SU-DHL-6 (cell line): ENCODE data around the gene CRHR2.

Experiments used
- H2AFZ ChIP-seq: fragments of 200-600 bp; sonication (generic); 2 replicates; pipeline ENCODE4 v1.6.1; 2014; ENCODE audit warnings: low read depth, mild to moderate bottlenecking, moderate library complexity, mixed read lengths, antibody characterized with exemption, low read length; ENCODE audit not compliant: severe bottlenecking
- H3F3A ChIP-seq: fragments of 200-600 bp; shearing (Covaris generic); 2 replicates; pipeline ENCODE4 v1.6.0; 2016; ENCODE audit warnings: antibody characterized with exemption, mild to moderate bottlenecking; ENCODE audit not compliant: insufficient read depth
- H3K27ac ChIP-seq: fragments of 200-600 bp; sonication (generic); 2 replicates; pipeline ENCODE4 v1.5.1; 2016; ENCODE audit warnings: low read depth, mild to moderate bottlenecking, low read length, moderate library complexity, mixed read lengths
- H3K27me3 ChIP-seq: fragments of 200-600 bp; sonication (generic), shearing (Covaris generic); 2 replicates; pipeline ENCODE4 v1.6.0; 2014; ENCODE audit warnings: mild to moderate bottlenecking, low read length
- H3K36me3 ChIP-seq: fragments of 200-600 bp; sonication (generic); 2 replicates; pipeline ENCODE4 v1.6.1; 2014; ENCODE audit warnings: mild to moderate bottlenecking, low read length, mixed read lengths
- H3K4me2 ChIP-seq: fragments of 300-600, 200-600 bp; shearing (Covaris generic), sonication (generic); 2 replicates; pipeline ENCODE4 v1.6.0; 2014; ENCODE audit warnings: low read length, low read depth, mild to moderate bottlenecking; ENCODE audit not compliant: poor library complexity, severe bottlenecking
- H3K4me3 ChIP-seq: fragments of 200-600 bp; sonication (generic); 2 replicates; pipeline ENCODE4 v1.5.1; 2014; ENCODE audit warnings: antibody characterized with exemption, low read length, mild to moderate bottlenecking, mixed read lengths; ENCODE audit not compliant: insufficient read depth, poor library complexity, severe bottlenecking
- H3K79me2 ChIP-seq: fragments of 200-600 bp; sonication (generic); 2 replicates; pipeline ENCODE4 v1.6.1; 2014; ENCODE audit warnings: mild to moderate bottlenecking, low read length, moderate library complexity; ENCODE audit not compliant: insufficient read depth
- H3K9ac ChIP-seq: fragments of 200-600 bp; sonication (generic); 2 replicates; pipeline ENCODE4 v1.7.0; 2014; ENCODE audit warnings: mild to moderate bottlenecking, low read length
- H3K9me2 ChIP-seq: fragments of 200-600 bp; sonication (generic); replicated peaks from 2 replicates; pipeline ENCODE4 v1.6.1; 2014; ENCODE audit warnings: low read length; ENCODE audit not compliant: insufficient read depth
- H3K9me3 ChIP-seq: fragments of 200-600 bp; sonication (generic); 2 replicates; pipeline ENCODE4 v1.6.1; 2014; ENCODE audit warnings: low read length, mixed read lengths; ENCODE audit not compliant: insufficient read depth
- H4K20me1 ChIP-seq: fragments of 200-600 bp; sonication (generic); 2 replicates; pipeline ENCODE4 v1.6.1; 2014; ENCODE audit warnings: low read depth, mild to moderate bottlenecking, antibody characterized with exemption, low read length, moderate library complexity, mixed read lengths
- EZH2phosphoT487 ChIP-seq: fragments of 200-600 bp; sonication (generic), shearing (Covaris generic); conservative IDR thresholded peaks from 2 replicates; pipeline ENCODE4 v1.6.1; 2018; ENCODE audit warnings: mild to moderate bottlenecking, antibody characterized with exemption, low read length, moderate library complexity, mixed read lengths
- TF ChIP-seq, protein P1 (sequence below): fragments of 200-600 bp; sonication (generic); IDR thresholded peaks from one replicate; pipeline ENCODE4 v1.5.1; 2017; ENCODE audit warnings: antibody characterized with exemption, mild to moderate bottlenecking, low read length, moderate library complexity; ENCODE audit not compliant: insufficient read depth, poor library complexity, severe bottlenecking

CRHR2 gene

DNA sequence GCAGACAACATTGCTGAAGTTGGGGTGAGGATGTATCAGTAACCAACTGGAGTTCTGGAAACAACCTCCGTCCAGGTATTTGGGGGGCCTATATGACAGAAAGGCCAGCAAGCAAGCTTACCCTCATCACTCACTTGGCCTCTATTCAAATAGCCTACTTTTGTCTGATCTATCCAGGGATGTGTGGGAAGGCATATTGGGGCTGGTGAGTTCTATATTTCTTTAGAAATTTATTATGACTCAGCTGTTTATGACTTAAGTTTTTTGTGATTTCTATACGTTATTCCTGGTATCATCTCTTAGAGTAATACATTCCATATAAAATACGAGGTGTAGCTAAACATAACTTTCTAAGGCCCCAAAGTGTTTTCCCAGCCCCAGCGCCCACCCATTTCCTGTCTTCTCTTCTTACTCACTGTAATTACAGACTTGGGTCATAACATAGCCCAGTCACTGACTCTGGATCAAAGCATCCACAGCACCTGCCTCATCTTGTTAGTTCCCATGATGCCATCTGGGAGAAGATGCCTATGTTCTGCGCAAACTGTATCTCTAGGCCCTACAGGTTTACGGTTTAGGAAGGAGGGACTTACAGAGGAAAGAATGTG lies 69.5 kb downstream of the CRHR2 start:
- Histone ChIP-seq H3K27me3 (no peaks in the 10 kb centered on the region), H3F3A (peaks cover 21% of the 10 kb centered on the region), H3K9me3 (no peaks in the 10 kb centered on the region), H3K27ac (no peak overlapping the region), H3K9ac (no peak overlapping the region), H4K20me1 (peaks cover 51% of the 10 kb centered on the region), H3K4me2 (no peak overlapping the region), H3K36me3 (peaks cover 93% of the 10 kb centered on the region), H3K4me3 (no peak overlapping the region), H3K9me2 (no peaks in the 10 kb centered on the region), H3K79me2 (peaks cover 72% of the 10 kb centered on the region), H2AFZ (no peak overlapping the region)
- TF ChIP-seq, protein P1, sequence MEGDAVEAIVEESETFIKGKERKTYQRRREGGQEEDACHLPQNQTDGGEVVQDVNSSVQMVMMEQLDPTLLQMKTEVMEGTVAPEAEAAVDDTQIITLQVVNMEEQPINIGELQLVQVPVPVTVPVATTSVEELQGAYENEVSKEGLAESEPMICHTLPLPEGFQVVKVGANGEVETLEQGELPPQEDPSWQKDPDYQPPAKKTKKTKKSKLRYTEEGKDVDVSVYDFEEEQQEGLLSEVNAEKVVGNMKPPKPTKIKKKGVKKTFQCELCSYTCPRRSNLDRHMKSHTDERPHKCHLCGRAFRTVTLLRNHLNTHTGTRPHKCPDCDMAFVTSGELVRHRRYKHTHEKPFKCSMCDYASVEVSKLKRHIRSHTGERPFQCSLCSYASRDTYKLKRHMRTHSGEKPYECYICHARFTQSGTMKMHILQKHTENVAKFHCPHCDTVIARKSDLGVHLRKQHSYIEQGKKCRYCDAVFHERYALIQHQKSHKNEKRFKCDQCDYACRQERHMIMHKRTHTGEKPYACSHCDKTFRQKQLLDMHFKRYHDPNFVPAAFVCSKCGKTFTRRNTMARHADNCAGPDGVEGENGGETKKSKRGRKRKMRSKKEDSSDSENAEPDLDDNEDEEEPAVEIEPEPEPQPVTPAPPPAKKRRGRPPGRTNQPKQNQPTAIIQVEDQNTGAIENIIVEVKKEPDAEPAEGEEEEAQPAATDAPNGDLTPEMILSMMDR, result no peak

DNA sequence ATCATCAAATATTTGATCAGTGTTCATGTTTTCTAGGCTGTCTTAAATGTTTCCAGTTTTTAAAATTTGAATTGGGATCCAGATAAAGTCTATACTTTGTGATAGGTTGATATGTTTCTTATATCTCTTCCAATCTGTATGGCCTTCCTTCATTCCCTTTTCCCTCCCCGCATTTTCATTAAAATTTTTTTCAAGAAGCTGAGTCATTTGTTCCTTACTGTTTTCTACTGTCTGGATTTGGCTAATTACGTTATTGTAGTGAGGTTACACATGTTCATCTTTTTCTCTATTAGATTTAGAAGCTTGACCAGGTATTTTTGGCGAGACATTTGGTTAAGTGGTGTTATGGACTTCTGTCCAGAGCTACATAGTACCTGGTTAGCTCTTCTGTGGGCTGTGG lies 76.4 kb downstream of the CRHR2 start:
- H3K27me3 ChIP-seq, result no peaks in the 10 kb centered on the region
- no peaks in the 10 kb centered on the region for H3K9me3 ChIP-seq
- H3K4me2 ChIP-seq, result no peak overlapping the region
- H4K20me1 ChIP-seq, result peaks cover 36% of the 10 kb centered on the region
- no peaks in the 10 kb centered on the region for H3K9me2 ChIP-seq
- H3K27ac ChIP-seq, result no peak overlapping the region
- TF ChIP-seq EZH2phosphoT487, result no peak
- TF ChIP-seq, protein P1, result no peak
- no peak overlapping the region for H2AFZ ChIP-seq
- H3F3A ChIP-seq, result peaks cover 25% of the 10 kb centered on the region
- no peak overlapping the region for H3K9ac ChIP-seq
- H3K79me2 ChIP-seq, result peaks cover 57% of the 10 kb centered on the region
- peaks cover 89% of the 10 kb centered on the region for H3K36me3 ChIP-seq
- no peak overlapping the region for H3K4me3 ChIP-seq

DNA sequence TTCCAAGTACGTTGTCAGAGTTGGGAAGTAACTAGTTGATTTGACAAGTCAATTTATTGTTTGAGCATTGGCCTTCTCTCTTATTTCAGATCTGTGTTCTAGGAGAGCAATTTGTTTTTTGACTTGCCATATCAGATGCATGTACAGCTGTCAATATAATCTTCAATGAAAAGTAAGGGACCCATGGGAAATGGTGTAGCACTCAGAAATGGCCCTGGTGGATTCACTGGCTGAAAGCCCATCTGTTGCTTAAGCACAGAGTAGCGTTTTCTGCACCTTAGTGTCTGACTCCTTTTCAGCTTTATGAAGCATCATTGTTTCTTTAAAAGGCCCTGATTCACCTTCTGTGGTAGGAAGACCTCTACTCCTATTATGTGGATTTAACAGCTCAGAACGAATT lies 77.4 kb downstream of the CRHR2 start:
- Histone ChIP-seq H3F3A (peaks cover 23% of the 10 kb centered on the region), H3K9me3 (no peaks in the 10 kb centered on the region), H3K27ac (no peak overlapping the region), H4K20me1 (peaks cover 30% of the 10 kb centered on the region; the same call in 1 of the 2 replicates), H3K9me2 (no peaks in the 10 kb centered on the region), H3K9ac (no peak overlapping the region), H3K27me3 (no peaks in the 10 kb centered on the region), H3K4me3 (no peak overlapping the region), H3K4me2 (no peak overlapping the region), H3K79me2 (peaks cover 60% of the 10 kb centered on the region), H2AFZ (no peak overlapping the region), H3K36me3 (peaks cover 89% of the 10 kb centered on the region)
- TF ChIP-seq, protein P1, result no peak
- no peak for TF ChIP-seq EZH2phosphoT487
